GM12874 (cell line): ENCODE data around the gene TMEM181.
A peak's percentile ranks its signal among the peaks of the same experiment; 100 is the strongest.

Experiments used
- TF ChIP-seq, protein P1 (sequence below): IDR thresholded peaks from 2 replicates; pipeline ENCODE4 v1.5.1; 2011; ENCODE audit warnings: low read depth, mild to moderate bottlenecking, control low read depth, low read length, moderate library complexity; ENCODE audit not compliant: insufficient read depth

The TMEM181 gene

DNA sequence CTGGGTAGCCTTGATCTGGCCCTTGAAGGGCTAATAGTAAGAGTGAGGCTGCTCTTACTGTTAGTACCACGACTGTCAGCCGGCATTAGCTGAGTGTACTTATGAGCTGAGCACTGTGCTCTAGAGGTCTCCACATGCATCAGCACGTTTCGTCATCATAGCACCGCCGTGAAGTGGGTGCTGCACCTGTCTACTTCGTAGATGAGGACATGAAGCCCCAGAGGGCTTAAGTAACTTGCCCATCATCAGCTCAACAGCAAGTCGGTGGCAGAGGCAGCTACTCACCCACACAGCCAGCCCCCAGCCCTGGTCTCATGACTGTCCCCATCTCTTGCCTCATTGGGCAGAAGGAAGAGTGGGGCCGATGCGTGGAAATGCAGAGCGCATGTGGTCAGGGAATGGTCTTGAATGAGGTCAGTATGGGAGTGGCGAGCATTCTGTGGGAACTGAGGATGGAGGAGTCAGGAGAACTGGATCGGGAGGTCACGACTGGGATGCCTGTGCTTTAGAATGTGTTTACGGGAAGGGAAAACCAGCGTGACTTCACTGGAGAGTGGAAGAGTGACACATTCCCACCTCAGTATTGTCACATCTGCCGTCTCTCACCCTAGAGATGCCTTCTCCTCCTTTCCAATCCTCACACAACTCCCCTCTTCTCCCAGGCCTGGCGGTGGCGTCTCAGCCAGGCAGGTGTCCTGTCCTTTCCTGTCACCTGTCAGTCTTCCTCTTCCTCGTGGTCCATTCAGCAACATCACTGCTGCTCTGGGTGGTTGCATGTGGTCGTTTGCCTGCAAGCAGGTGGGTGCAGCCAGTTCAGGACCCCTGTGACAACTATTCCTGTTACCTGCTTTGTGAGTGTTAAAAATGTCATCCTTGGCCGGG lies 95.9 kb downstream of the TMEM181 start:
- TF ChIP-seq, protein P1, sequence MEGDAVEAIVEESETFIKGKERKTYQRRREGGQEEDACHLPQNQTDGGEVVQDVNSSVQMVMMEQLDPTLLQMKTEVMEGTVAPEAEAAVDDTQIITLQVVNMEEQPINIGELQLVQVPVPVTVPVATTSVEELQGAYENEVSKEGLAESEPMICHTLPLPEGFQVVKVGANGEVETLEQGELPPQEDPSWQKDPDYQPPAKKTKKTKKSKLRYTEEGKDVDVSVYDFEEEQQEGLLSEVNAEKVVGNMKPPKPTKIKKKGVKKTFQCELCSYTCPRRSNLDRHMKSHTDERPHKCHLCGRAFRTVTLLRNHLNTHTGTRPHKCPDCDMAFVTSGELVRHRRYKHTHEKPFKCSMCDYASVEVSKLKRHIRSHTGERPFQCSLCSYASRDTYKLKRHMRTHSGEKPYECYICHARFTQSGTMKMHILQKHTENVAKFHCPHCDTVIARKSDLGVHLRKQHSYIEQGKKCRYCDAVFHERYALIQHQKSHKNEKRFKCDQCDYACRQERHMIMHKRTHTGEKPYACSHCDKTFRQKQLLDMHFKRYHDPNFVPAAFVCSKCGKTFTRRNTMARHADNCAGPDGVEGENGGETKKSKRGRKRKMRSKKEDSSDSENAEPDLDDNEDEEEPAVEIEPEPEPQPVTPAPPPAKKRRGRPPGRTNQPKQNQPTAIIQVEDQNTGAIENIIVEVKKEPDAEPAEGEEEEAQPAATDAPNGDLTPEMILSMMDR: no peak

DNA sequence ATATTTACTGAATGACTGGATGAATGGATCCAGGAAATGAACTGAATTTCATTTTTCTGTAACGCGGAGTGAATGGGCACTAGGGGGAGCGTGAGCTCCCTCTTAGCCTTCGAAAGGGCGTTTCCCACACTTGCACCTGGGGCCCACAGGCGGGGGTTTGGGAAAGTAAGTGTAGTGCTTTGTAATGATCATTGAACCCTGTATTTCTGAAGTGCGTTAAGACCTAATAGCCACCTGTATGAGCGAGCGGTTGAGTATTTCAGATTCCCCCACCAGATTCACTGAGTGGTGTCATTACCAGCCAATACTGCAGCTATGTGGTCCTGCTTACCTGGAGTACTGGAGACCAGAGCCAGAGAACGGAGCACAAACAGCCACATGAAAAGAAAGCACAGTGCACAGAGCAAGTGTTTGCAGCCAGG lies 100.5 kb downstream of the TMEM181 start:
- TF ChIP-seq, protein P1: peak; percentile 67

- TF ChIP-seq, protein P1: no peak
These were observed 101.3 kb downstream of the TMEM181 start for GRCh38 chr6:158661156-158661685.

DNA sequence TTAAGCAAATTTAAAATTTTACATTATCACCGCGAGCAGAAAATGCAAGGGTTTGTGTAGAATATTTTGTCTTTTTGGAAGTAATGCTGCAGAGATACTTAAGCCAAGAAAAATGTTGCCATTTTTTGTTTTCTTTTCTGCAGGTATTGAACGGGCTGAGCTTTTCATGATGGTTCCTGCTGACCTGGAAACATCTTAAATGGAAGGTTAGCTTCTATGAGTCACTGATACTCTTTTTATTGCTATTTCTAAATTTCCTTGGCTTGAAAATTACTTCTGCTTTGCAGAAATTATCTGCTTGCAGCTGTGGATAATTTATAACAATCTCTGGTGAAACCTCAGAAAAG lies 102.7 kb downstream of the TMEM181 start:
- TF ChIP-seq, protein P1: no peak

DNA sequence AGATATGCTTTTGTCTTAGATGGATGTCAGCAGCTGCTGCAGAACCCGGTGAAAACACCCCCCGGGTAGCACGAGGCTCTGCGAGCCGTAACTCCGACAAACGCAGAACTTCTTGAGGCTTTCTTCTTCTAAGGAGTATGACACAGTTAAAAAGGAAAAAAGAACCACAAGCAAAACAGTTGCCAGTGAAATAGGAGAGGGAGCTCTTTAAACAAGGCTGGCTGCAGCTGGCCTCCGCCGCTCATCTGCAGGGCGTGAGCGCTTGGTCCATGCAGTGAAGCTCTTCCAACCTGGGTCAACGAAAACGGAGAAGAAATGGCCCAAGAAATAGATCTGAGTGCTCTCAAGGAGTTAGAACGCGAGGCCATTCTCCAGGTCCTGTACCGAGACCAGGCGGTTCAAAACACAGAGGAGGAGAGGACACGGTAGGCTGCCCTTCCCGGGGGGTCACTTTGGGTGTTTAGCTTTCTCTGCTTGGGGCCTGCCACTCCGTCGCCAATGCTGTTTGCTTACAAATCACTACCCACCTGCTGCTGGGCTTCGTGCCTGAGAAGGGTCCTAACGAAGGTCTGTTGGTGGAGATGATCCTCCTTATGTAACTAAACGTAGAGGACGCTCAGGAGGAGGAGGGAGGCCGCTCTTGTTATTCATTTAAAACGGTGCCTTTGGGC lies 103.2 kb downstream of the TMEM181 start:
- TF ChIP-seq, protein P1: no peak

- TF ChIP-seq, protein P1: no peak
These were observed 103.8 kb downstream of the TMEM181 start for GRCh38 chr6:158663625-158664165.

- TF ChIP-seq, protein P1: no peak
These were observed 105.4 kb downstream of the TMEM181 start for GRCh38 chr6:158665332-158665731.
